Fibroblast of pulmonary artery (primary cell): ENCODE data around the gene LAMA3.
A peak's percentile ranks its signal among the peaks of the same experiment; 100 is the strongest.

Source experiments
- DNase-seq: peaks from one replicate; pipeline ENCODE4 v3.0.0-alpha.2; 2010; ENCODE audit warnings: low read depth
- H3K4me3 ChIP-seq: replicated peaks from 2 replicates; pipeline ENCODE4 v1.5.1; 2011; ENCODE audit warnings: low read depth, mild to moderate bottlenecking, control low read depth, low read length, moderate library complexity
- TF ChIP-seq, protein P1 (sequence below): IDR thresholded peaks from 2 replicates; pipeline ENCODE4 v1.5.1; 2011; ENCODE audit warnings: mild to moderate bottlenecking, control low read depth, low read length, inconsistent platforms; ENCODE audit errors: missing control alignments

Gene LAMA3

DNA sequence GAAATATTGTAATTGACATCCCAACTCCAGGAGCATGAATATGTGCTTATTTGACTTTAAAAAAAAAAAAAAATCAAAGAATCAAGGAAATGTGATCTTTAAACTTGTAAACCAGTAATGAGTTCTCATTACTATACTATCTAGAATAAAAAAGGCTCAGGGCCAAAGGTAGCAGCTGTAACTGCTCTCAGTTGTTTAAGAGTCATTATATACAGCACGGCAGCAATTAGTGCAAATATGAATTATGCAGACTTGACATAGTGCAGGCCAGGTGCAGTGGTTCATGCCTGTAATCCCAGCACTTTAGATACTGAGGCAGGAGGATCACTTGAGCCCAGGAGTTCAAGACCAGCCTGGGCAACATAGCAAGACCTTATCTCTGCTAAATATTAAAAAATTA, 199.6 kb downstream of the LAMA3 start:
- TF ChIP-seq, protein P1, sequence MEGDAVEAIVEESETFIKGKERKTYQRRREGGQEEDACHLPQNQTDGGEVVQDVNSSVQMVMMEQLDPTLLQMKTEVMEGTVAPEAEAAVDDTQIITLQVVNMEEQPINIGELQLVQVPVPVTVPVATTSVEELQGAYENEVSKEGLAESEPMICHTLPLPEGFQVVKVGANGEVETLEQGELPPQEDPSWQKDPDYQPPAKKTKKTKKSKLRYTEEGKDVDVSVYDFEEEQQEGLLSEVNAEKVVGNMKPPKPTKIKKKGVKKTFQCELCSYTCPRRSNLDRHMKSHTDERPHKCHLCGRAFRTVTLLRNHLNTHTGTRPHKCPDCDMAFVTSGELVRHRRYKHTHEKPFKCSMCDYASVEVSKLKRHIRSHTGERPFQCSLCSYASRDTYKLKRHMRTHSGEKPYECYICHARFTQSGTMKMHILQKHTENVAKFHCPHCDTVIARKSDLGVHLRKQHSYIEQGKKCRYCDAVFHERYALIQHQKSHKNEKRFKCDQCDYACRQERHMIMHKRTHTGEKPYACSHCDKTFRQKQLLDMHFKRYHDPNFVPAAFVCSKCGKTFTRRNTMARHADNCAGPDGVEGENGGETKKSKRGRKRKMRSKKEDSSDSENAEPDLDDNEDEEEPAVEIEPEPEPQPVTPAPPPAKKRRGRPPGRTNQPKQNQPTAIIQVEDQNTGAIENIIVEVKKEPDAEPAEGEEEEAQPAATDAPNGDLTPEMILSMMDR = no peak
- H3K4me3 ChIP-seq = no peak overlapping the region
- DNase-seq = no peak

DNA sequence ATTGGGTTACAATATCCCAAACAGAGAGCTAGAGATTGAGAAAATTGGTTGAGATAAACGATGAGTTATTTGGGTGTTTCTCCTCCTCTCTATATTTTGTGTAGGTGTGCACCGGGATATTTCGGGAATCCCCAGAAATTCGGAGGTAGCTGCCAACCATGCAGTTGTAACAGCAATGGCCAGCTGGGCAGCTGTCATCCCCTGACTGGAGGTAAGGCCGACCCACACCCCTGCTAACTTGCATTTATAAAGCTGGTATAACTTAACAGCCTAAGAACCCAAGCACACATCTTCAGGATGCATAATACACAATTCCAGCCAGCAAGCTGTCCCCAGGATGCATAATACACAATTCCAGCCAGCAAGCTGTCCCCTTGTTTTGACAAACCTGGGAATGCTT, 200.7 kb downstream of the LAMA3 start:
- TF ChIP-seq, protein P1 = no peak
- H3K4me3 ChIP-seq = no peak overlapping the region
- DNase-seq = no peak

DNA sequence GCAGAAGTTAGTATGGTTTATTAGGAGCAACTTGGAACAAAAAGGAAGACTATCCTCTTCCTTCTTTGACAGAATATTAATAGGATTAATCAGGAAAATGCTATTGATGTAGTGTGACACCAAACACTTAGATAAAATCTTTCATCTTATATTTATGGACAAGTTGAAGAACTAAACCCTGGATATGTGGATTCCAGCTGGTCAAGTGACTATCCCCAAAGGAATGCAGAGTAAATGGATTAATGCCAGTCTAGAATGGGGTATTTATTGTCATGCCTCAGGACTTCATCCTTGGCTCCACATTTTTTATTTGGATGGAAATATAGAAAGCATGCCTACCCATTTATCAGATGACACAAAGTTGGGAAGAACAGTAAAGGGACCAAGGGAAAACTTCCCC, 201.3 kb downstream of the LAMA3 start:
- H3K4me3 ChIP-seq = no peak overlapping the region
- TF ChIP-seq, protein P1 = no peak
- peak; percentile 42 for DNase-seq

DNA sequence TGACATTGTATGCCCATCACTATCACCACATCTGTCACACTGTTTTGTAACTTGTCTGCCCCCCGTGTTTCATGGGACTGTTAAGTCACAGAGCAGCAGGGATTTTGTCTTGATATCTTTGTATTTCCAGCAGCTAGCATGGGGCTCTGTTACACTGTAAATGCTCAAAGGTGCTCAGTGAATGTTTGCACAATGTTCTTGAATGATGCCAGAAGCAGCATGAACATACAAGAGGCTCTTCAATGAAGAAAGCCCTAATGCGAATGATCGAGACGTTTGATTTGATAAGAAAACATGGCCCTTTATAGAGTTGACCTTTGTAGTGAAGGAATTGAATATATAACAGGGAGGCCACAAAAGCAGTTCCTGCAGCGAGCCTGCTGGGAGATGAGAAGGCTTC, 204.4 kb downstream of the LAMA3 start:
- DNase-seq = no peak

DNA sequence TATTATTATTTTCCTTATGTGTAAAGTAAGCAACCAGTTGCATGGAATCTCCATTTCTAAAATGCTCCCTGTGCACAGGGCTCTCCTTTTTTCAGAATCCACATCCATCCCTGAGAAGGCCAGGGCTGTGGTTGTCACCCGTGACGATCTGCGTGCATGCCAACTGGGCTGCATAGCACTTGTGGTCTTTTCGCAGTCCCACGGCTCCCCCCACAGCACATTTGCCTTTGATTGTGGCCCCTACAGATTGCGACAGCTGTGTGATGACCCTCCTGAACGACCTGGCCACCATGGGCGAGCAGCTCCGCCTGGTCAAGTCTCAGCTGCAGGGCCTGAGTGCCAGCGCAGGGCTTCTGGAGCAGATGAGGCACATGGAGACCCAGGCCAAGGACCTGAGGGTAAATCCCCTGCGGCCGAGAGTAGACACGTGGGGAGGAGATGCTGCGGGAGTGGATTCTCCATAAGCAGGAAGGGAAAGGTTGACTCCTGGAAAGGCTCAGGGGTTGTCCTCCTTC, 205.5 kb downstream of the LAMA3 start:
- no peak for DNase-seq
- TF ChIP-seq, protein P1 = no peak
- H3K4me3 ChIP-seq = no peak overlapping the region

More for the DNA sequence above, 204.4 kb downstream of the LAMA3 start:
- TF ChIP-seq, protein P1 = no peak
- H3K4me3 ChIP-seq = no peak overlapping the region

DNA sequence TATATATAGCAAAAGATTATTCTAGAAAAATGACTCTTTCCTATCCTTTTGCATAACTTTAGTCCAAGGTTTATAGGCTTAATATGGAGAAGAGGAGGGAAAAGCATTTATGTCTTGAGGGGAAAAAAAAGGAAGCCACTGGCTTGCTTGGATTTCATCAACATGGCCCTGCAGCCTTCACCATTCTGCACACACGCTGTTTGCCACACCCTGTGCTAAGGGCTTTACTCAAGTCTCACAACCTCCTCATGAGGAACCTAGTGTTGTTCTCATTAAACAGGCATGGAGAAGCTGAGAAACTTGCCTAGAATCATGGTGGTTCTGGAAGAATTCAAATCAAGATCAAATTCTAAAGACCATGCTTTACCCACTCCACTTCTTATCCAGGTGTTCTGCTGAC, 208.0 kb downstream of the LAMA3 start:
- H3K4me3 ChIP-seq = no peak overlapping the region
- no peak for DNase-seq
- TF ChIP-seq, protein P1 = no peak

DNA sequence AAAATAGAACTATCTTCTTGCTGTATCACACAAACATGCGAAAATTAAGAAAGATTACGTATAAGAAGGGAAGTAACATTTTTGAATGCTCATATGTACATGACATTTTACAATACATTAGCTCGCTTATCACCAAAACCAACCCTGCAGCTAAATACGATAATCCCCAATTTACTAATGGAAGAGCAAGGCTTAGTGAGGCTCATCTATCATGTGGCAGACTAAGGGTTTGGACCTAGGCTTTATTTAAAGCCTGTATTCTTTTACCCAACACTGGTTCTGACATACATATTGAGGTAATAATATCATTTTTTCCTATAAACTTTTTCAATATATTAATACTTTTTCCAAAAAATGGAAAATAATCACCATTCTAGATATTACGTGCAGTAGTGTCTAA, 208.5 kb downstream of the LAMA3 start:
- TF ChIP-seq, protein P1 = no peak

More for the DNA sequence above, 208.5 kb downstream of the LAMA3 start:
- H3K4me3 ChIP-seq = no peak overlapping the region
- DNase-seq = no peak
